ENCODE data around the gene RPL36A.

RPL36A gene

DNA sequence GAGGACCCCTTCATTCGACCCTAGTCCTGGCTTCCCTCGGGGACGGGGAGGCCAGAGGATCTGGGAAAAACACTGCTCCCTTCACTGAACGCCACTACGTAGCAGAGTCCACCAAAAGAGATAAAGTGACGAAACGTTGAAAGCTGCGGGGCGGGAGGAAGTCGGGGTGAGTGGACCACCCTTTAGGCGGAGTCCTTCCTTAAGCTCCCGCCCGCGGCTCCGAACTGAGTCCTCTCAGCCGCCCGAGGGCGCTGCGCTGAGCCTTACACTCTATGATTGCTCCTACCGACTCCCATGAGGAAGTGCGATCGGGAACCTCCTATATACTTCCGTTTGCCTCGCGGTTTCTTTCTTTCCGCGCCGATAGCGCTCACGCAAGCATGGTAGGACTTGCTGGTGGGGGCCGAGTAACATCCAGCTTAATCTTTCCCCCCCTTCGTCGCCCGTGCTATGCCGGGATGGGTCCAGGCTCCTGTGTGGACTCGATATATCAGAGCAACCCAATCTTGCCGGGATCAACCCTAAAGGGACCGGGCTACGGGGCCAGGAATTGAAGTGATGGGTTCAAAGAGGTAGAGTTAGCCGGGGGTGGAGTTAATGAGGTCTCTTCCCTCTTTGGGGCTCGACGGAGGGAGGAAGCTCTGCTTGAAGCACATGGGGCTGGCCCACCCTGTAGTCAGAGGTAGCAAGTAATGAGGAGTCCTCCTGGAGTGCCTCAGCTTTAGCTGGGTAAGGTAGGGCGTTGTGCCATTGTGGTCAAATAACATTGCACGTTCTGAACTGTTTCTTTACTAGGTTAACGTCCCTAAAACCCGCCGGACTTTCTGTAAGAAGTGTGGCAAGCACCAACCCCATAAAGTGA, at the start of gene RPL36A:
Gene RPL36A (plus strand): TSS at position 348 of the 862 bp plus-strand sequence. CDS start 33 bp downstream, at position 381.
- peak; percentile 48 for DNase-seq (ENCODE audit: low spot score)

DNA sequence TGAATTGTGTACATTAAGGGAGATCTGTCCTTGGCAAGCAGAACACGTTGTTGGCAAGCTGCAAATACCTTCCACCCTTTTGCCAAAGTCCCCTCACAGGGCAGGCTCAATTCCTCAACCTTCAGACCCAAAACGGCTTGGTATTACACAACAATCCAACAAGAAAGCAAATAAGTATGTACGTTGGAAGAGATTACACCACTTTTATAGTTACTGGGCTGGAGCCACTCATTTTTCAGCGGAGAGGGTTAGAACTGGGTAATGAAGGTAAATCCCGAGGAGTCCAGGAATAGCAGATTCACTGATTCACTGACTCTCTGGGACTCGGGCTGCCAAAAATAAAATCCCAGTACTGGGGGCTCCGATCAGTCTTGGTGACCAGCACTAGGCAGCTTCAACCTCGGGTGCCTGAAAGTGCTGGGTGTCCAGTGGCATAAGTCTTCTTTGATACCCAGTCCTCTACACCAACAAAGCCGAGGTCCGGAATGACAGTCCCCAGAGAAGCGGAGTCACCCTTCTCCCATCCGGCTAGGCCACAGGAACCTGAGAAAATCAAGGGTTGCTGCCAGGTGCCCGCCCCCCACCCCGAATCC, 42.9 kb upstream of the RPL36A start:
- DNase-seq (ENCODE audit: low spot score): peak; percentile 11

- DNase-seq (ENCODE audit: low spot score): peak; percentile 59
These were observed 42.2 kb upstream of the RPL36A start, which contains the start of gene TIMM8A for GRCh38 chrX:101348452-101349192. Gene TIMM8A, minus strand, starts transcription at chrX:101348742. Its CDS starts 78 bp downstream, at chrX:101348664.

DNA sequence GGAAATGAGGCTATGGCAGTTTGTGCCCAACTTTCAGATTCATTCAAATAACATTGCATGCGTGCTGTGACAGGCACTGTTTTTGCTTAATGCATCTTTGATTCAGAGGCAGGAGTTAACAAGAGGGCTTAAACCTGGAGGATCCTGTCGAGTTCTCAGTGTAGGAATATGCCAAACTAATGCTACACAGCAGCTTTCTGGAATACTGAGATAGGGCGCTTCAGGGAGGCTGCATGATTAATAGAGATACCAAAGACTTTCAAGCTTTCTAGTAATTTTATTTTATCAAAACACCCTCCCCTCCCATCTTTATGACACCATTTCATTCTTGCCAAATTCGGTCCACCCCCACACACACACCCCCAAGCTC, 41.6 kb upstream of the RPL36A start:
- no peak for DNase-seq (ENCODE audit: low spot score)

GRCh38 chrX:101357166-101357795, 33.5 kb upstream of the RPL36A start:
- DNase-seq (ENCODE audit: low spot score): no peak

- no peak for DNase-seq (ENCODE audit: low spot score)
These were observed 30.8 kb upstream of the RPL36A start for GRCh38 chrX:101359966-101360365.

GRCh38 chrX:101360390-101360789, 30.4 kb upstream of the RPL36A start:
- no peak for DNase-seq (ENCODE audit: low spot score)

DNA sequence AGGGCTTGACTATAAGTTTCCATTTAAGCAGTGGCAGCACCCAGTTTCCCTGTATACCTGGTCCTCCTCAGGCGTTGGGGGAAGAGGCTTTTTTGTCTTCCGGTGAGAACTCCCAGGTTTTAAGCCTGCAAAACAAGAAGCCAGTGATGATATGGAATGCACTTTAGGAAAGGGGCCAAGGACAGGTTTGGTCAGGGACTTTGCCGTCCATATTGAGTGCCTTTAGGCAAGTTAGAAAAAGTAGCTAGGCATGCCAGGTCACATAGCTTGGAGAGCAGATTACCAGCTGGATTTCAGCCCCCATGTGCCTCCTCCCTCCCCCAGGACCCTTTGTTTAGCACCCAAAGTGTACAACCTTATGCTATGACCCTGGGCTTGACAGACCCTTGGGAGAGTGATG, 28.7 kb upstream of the RPL36A start:
- no peak for DNase-seq (ENCODE audit: low spot score)

- no peak for DNase-seq (ENCODE audit: low spot score)
These were observed 28.1 kb upstream of the RPL36A start for GRCh38 chrX:101362757-101363156.

- DNase-seq (ENCODE audit: low spot score): no peak
These were observed 25.5 kb upstream of the RPL36A start for GRCh38 chrX:101365301-101365795.

DNA sequence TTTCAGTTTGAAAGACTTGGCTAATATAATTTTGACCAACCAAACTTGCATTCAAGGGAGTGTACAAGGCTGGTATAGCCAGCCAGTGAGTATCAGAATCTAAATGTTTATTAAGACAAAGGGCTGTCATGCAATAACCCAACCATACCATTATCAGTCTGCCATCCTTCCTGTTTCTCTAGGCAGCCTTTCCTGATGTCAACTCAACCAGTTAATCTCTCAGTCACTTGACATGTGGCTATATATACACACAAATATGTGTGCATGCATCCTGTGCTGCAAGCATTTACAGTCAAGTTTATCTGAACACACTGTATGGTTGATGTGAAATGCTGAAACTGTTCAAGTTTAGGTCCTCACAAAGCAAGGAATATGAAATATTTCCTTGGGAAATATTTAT, 22.0 kb upstream of the RPL36A start:
- no peak for DNase-seq (ENCODE audit: low spot score)

GRCh38 chrX:101369687-101370086, 21.1 kb upstream of the RPL36A start:
- no peak for DNase-seq (ENCODE audit: low spot score)

DNA sequence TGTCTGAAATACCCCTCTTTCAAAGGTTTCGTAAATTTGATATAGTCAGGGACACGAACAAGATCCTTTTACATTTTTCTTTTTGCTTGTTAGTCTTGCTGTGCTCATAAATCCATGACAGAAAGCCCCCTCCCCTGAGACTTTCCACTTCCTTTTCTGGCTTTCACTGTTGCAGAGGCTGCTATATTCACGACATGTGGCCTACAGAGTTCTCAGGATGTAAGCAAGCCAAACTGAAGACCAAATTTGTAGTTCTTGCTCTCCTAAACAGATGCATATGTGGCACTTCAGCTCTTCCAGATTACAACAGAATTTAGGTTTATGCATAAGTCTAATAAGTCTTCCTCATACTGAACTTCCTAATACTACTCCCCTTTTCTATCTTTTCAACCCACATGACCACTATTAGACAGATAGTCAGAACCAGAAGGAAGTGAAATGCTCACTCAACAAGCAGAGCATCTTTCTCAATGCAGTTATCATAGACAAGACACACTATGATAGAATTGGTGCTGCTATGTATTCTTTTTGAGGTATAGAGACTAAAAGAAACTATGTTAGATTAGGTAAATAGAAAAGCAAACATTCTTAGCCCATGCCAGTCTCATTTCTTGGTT, 19.8 kb upstream of the RPL36A start:
- no peak for DNase-seq (ENCODE audit: low spot score)

- DNase-seq (ENCODE audit: low spot score): no peak
These were observed 13.3 kb upstream of the RPL36A start for GRCh38 chrX:101377547-101377946.

DNA sequence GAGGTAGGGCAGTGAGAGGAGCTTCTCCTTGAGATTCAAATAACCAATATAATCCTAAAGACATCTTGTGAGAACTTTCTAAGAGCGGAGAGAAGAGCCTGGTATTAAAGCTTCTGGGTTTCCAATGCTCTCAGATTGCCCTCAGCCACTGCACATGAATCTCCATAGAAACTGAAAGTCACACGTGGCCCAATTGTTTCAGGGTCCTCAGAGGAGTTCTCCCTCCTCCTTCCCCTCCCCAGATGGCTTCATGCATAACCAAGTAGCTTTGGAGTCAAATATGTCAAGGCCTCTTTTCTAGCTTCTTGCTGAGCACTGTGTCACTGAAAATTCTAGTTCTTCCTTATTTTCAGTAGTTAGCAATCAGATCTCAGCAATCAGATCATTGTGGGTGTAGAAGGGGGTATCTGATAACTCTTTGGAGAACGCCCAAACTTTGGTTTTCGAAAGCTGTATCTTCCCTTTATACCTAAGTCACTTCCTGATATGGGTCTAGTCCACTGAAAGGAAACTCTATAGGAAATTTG, 7.1 kb upstream of the RPL36A start:
- DNase-seq (ENCODE audit: low spot score): no peak

GRCh38 chrX:101385026-101385684, 5.7 kb upstream of the RPL36A start:
- DNase-seq (ENCODE audit: low spot score): no peak

DNA sequence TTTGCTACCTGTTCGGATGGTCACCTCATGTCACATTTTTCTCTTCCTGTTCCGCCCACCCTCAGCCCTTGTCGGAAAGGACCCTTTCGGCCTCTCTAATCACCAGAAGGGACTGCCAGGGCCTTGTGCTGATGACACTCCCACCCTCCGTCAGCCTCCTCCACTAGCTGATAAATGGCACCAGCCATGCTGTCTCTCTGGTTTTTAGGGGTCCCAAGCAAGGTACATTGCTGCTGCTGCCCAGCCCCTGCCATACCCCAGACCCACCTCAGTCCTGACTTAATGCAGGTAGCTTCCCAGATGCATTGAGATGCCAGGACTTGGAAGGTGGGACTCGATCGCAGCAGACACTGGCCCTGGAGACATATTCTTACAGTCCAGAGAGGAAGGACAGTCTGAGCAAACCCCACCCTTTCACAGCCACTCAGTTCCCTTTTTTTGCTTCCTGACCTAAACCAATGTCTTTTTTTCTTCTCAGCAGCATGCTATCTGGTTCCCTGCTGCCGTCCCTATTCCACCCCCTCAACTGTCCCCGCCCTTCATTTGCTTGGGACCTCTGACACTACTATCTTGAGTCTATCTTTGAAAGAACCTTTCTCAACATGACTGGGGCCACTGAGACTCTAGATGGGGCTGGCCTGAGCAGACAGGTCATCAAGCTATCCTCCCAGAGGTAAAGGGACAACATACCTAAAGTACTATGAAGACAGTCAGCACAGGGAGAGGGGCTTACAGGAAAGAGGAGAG, 4.8 kb upstream of the RPL36A start, which contains the start of gene BTK:
Gene BTK (minus strand): TSS at position 397 of the 747 bp plus-strand sequence. CDS start 10,907 bp downstream, outside the sequence.
- DNase-seq (ENCODE audit: low spot score): no peak

- no peak for DNase-seq (ENCODE audit: low spot score)
These were observed 4.3 kb upstream of the RPL36A start for GRCh38 chrX:101386542-101386885.

- no peak for DNase-seq (ENCODE audit: low spot score)
These were observed 2.2 kb upstream of the RPL36A start for GRCh38 chrX:101388604-101389003.

DNA sequence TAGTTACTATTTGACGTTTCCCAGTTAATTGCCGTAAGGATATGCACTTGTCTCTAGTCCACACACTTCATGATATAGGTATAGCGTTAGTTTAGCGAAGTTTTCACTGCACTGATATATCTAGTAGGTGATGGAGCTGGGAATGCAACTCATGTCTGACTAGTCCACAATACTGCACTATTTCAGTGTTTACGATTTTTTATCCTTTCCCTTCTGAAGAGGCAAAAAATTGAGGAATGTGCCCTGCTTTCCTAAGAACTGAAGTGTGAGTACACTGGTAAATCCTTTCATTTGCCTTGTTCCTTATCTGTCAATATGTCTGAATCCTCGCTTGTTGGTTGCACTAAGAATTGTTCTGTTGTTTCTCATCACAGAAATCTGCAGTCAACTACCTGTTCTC, 1.0 kb downstream of the RPL36A start:
- no peak for DNase-seq (ENCODE audit: low spot score)
